Lung (tissue), 12 donors: ENCODE measurements around the gene PRKD3. TPM values are rescaled to one million over a fixed set of nuclear protein-coding genes. Genes with fewer than 3 reads are reported as not detected.

Experiments
- ATAC-seq: fragments of 200-7000 bp; cut with Tn5 transposase; one replicate; pipeline ENCODE4 v1.9.1; 2020; ENCODE audit warnings: moderate number of reproducible peaks; ENCODE audit not compliant: insufficient read depth, low FRiP score
- DNase-seq, 3 donors: peaks; one replicate each; pipeline ENCODE4 v3.0.0-alpha.2; 2013 to 2017
- H3K27ac ChIP-seq, 2 donors: one replicate each; pipeline ENCODE4 v1.5.1; 2013; ENCODE audit warnings: mild to moderate bottlenecking in 2 of 2, moderate library complexity in 2 of 2, control low read depth in 1 of 2, inconsistent platforms in 1 of 2, low read depth in 1 of 2, low read length in 1 of 2
- H3K27me3 ChIP-seq, 3 donors: one replicate each; pipeline ENCODE4 v1.5.1; 2013; ENCODE audit warnings: low read length in 2 of 3; ENCODE audit not compliant: control insufficient read depth in 3 of 3, insufficient read depth in 3 of 3
- H3K36me3 ChIP-seq, 4 donors: one replicate each; pipeline ENCODE4 v1.5.1; 2013; ENCODE audit warnings: low read length in 4 of 4, mild to moderate bottlenecking in 1 of 4, moderate library complexity in 1 of 4; ENCODE audit not compliant: control insufficient read depth in 4 of 4, insufficient read depth in 4 of 4
- H3K4me1 ChIP-seq, 5 donors: one replicate each; pipeline ENCODE4 v1.5.1; 2013; ENCODE audit warnings: low read length in 5 of 5, mild to moderate bottlenecking in 2 of 5, moderate library complexity in 1 of 5; ENCODE audit not compliant: control insufficient read depth in 5 of 5, insufficient read depth in 5 of 5
- H3K4me3 ChIP-seq: one replicate; pipeline ENCODE4 v1.5.1; 2013; ENCODE audit warnings: mild to moderate bottlenecking, control low read depth, moderate library complexity
- H3K9ac ChIP-seq, 2 donors: one replicate each; pipeline ENCODE4 v1.5.1; 2013; ENCODE audit warnings: low read length in 2 of 2, control low read depth in 1 of 2; ENCODE audit not compliant: insufficient read depth in 1 of 2
- H3K9me3 ChIP-seq, 4 donors: one replicate each; pipeline ENCODE4 v1.5.1; 2013; ENCODE audit warnings: low read length in 3 of 4, mild to moderate bottlenecking in 1 of 4, moderate library complexity in 1 of 4; ENCODE audit not compliant: control insufficient read depth in 4 of 4, insufficient read depth in 3 of 4
- WGBS, 2 donors: extraction: QIAGEN DNeasy Blood & Tissue Kit; methylation state at CpG; one replicate each; pipeline ENCODE4 v1.1.7; 2013; 5-methylcytosine and 5-hydroxymethylcytosine counted together
- polyA plus RNA-seq, 2 donors: library from polyadenylated mRNA; stranded (reverse); fragments of 200-250 nt; gene quantifications; one replicate each; pipeline ENCODE4 v1.2.1, GENCODE V29; 2013
- total RNA-seq, 2 donors: library from RNA; depleted of rRNA in 1 of 2; stranded (reverse); fragments of >200 nt in 1 of 2; gene quantifications; one replicate each; pipeline ENCODE4 v1.2.1, GENCODE V29; 2014 to 2021
- TF ChIP-seq, protein P1 (sequence below): IDR thresholded peaks from 2 replicates; pipeline ENCODE4 v1.5.1; 2012; ENCODE audit warnings: mild to moderate bottlenecking; ENCODE audit errors: control extremely low read depth, extremely low read depth
- donor health status: control.
- donor health status: control.
- donor health status: Bipolar disorder and iron deficiency.
- donor health status: healthy.
- donor health status: DM: yes; HTN: yes; CAD: no.

PRKD3 gene
- total and polyA plus RNA-seq, 4 donors, result 6.4 to 60.8 (median 22.5) TPM

DNA sequence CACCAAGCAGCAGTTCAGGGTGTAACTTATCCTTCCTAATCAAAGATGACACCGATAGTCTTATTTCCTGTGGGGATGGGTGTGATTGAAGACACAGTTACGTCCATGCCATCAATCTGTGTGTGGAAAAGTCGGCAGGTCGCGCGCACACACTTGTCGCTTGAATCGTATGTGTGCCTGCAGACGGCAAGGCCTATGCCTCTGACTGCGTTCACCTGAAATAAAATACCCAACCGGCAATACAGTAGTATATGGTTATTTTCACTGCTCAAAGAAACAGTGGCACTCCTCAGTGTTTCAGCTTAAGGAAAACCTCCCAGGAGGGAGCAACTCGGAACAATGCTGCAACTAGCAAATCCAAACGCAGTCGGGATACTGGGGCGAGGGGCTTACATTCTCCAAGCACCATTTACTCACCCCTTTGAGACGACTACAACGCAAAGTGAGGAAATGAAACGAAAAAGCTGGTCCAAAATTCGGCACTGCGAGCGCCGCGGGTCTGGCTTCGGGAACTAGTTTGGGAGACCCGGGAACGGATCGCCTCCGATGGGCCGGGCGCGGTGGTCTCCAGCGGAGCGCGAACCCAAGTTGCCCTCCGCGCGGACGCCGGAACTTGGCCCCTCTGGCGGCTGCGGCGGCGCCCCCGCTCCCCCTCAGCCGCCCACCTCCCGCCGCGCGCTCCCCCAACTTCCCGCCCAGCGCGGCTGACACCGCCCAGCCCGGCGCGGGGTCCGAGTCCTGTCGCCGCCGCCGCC, 675 bp downstream of the PRKD3 start:
- no peaks in the 10 kb centered on the region for H3K27me3 ChIP-seq
- peak overlapping the region; percentile 88 to 91 for H3K9ac ChIP-seq
- peak overlapping the region; percentile 86 to 92 for H3K27ac ChIP-seq
- ATAC-seq (peak; percentile 15), DNase-seq (peak; percentile 49 to 75 (median 59))
- H3K4me3 ChIP-seq, result peak overlapping the region; percentile 80
- H3K36me3 ChIP-seq, result no peaks in the 10 kb centered on the region
- no peaks in the 10 kb centered on the region for H3K9me3 ChIP-seq
- WGBS, 2 donors, result 1% methylated on average over 43 to 61 of the region's 61 CpGs
- TF ChIP-seq, protein P1, sequence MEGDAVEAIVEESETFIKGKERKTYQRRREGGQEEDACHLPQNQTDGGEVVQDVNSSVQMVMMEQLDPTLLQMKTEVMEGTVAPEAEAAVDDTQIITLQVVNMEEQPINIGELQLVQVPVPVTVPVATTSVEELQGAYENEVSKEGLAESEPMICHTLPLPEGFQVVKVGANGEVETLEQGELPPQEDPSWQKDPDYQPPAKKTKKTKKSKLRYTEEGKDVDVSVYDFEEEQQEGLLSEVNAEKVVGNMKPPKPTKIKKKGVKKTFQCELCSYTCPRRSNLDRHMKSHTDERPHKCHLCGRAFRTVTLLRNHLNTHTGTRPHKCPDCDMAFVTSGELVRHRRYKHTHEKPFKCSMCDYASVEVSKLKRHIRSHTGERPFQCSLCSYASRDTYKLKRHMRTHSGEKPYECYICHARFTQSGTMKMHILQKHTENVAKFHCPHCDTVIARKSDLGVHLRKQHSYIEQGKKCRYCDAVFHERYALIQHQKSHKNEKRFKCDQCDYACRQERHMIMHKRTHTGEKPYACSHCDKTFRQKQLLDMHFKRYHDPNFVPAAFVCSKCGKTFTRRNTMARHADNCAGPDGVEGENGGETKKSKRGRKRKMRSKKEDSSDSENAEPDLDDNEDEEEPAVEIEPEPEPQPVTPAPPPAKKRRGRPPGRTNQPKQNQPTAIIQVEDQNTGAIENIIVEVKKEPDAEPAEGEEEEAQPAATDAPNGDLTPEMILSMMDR, result no peak
- peaks cover 0 to 37% (median 6%) of the 10 kb centered on the region in 5 donors for H3K4me1 ChIP-seq

DNA sequence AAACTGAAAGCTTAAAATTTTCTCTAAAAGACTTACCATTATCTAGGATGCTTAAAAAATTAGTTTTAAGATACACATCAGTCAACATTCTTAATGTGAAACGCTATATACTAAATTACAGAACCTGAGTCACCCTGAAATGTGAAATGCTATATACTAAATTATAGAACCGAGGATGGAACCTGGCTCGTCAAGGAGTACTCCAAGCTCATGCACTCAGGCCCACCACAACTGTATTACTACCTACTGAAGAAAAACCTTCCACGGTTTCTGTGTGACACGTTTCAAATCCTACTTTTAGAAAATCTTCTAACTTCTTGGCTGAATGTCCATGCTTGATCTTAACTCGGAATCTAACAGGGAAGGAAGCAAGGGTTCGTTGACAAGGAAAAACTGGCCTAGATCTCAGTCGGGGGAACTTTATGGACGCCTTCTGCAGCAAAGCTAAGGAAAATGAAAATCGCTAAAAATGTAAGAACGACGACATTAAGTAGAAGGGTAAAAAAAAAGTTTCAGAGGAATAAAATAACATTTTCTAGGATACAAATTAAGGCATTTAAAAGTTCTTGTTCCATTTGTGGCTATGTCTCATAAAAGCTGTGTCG, 1.4 kb downstream of the PRKD3 start:
- Histone ChIP-seq H3K27me3 (no peaks in the 10 kb centered on the region), H3K4me1 (peaks cover 0 to 42% (median 8%) of the 10 kb centered on the region in 5 donors), H3K36me3 (no peaks in the 10 kb centered on the region), H3K9ac (peak overlapping the region; percentile 88 to 91), H3K9me3 (no peaks in the 10 kb centered on the region), H3K27ac (peak overlapping the region in 1 of 2 donors; percentile 92), H3K4me3 (peak overlapping the region; percentile 80)
- TF ChIP-seq, protein P1, result no peak
- WGBS, 2 donors, result 21 to 30% methylated on average over 13 of the region's 13 CpGs
- DNase-seq (peak in 1 of 3 donors; percentile 51), ATAC-seq (no peak)

DNA sequence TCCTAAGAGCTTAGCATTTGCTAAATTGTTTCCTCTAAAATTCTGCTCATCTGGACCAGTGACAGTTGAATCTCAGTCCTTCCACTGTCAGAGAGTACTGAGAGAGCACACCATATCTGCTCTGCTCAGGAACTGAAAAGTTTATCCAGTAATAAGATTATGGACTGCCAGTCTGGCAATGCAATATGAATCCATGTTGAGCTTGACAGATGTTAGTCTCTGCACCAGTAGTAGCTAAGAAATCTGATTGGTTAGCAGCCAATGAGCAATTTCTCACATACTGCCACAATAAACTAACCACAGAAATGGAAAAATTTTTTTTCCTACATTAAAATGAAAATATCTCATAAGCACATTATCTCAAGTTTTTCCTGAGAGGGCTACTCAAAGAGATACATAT, 2.3 kb downstream of the PRKD3 start:
- Histone ChIP-seq H3K4me1 (peaks cover 0 to 42% (median 10%) of the 10 kb centered on the region in 5 donors), H3K9me3 (no peaks in the 10 kb centered on the region), H3K9ac (no peak overlapping the region), H3K36me3 (no peaks in the 10 kb centered on the region), H3K4me3 (no peak overlapping the region), H3K27ac (no peak overlapping the region), H3K27me3 (no peaks in the 10 kb centered on the region)
- ATAC-seq (no peak), DNase-seq (no peak)
- TF ChIP-seq, protein P1, result no peak
